Central memory CD4-positive, alpha-beta T cell (primary cell): ENCODE measurements around the gene USP51.
A peak's percentile ranks its signal among the peaks of the same experiment; 100 is the strongest.
"Not testable (repeated sequence)": the region's sequence is repeated elsewhere in the genome, so short reads cannot be mapped to it uniquely, and the experiment has no call there.

ENCODE experiments used
- DNase-seq: peaks from one replicate; pipeline ENCODE4 v3.0.0; 2022
- total RNA-seq, 3 experiments: gene quantifications; one replicate each; lab custom pipeline; 2026; lab: John Stamatoyannopoulos, UW

Gene USP51
- 1.4 to 4.1 (median 3.1) reads per million in 3 experiments for total RNA-seq

GRCh38 chrX:55489314-55490009 lies at the start of gene USP51:
Gene USP51 (minus strand): TSS chrX:55489848. CDS start chrX:55488939, 909 bp downstream.
- no peak for DNase-seq

GRCh38 chrX:55524487-55524886 lies 34.8 kb upstream of the USP51 start:
- DNase-seq, result no peak

GRCh38 chrX:55523356-55523755 lies 33.7 kb upstream of the USP51 start:
- no peak for DNase-seq

GRCh38 chrX:55522596-55523276 lies 33.1 kb upstream of the USP51 start:
- DNase-seq, result no peak

GRCh38 chrX:55521687-55522086 lies 32.0 kb upstream of the USP51 start:
- no peak for DNase-seq

GRCh38 chrX:55516794-55517481 lies 27.3 kb upstream of the USP51 start:
- not testable (repeated sequence) for DNase-seq

- not testable (repeated sequence) for DNase-seq
These were observed 23.5 kb upstream of the USP51 start for GRCh38 chrX:55513045-55513737.

- not testable (repeated sequence) for DNase-seq
These were observed 18.9 kb upstream of the USP51 start for GRCh38 chrX:55508410-55509152.

- not testable (repeated sequence) for DNase-seq
These were observed 18.1 kb upstream of the USP51 start for GRCh38 chrX:55507699-55508098.

- DNase-seq, result not testable (repeated sequence)
These were observed 17.4 kb upstream of the USP51 start for GRCh38 chrX:55507010-55507409.

- DNase-seq, result no peak
These were observed 1.3 kb upstream of the USP51 start for GRCh38 chrX:55490974-55491373.

GRCh38 chrX:55490121-55490520 lies 473 bp upstream of the USP51 start:
- DNase-seq, result no peak

GRCh38 chrX:55488593-55489313 lies 895 bp downstream of the USP51 start:
- DNase-seq, result peak; percentile 69

- no peak for DNase-seq
These were observed 1.5 kb downstream of the USP51 start for GRCh38 chrX:55488006-55488592.

- DNase-seq, result no peak
These were observed 2.5 kb downstream of the USP51 start for GRCh38 chrX:55487143-55487542.

GRCh38 chrX:55486736-55487135 lies 2.9 kb downstream of the USP51 start:
- DNase-seq, result no peak

- DNase-seq, result no peak
These were observed 4.7 kb downstream of the USP51 start for GRCh38 chrX:55484948-55485347.

GRCh38 chrX:55480390-55481062 lies 9.1 kb downstream of the USP51 start:
- DNase-seq, result no peak

- DNase-seq, result not testable (repeated sequence)
These were observed 9.7 kb downstream of the USP51 start for GRCh38 chrX:55479956-55480355.

- not testable (repeated sequence) for DNase-seq
These were observed 23.9 kb downstream of the USP51 start for GRCh38 chrX:55465791-55466190.

GRCh38 chrX:55465108-55465507 lies 24.5 kb downstream of the USP51 start:
- DNase-seq, result not testable (repeated sequence)
